ENCODE data around the gene ZNF670. TPM values are rescaled to one million over a fixed set of nuclear protein-coding genes. Genes with fewer than 3 reads are reported as not detected.
"Not testable (repeated sequence)": the region's sequence is repeated elsewhere in the genome, so short reads cannot be mapped to it uniquely, and the experiment has no call there.

The ZNF670 gene
- total RNA-seq, 6 experiments from 2014 or later, result 1.3 to 1.9 (median 1.5) TPM

DNA sequence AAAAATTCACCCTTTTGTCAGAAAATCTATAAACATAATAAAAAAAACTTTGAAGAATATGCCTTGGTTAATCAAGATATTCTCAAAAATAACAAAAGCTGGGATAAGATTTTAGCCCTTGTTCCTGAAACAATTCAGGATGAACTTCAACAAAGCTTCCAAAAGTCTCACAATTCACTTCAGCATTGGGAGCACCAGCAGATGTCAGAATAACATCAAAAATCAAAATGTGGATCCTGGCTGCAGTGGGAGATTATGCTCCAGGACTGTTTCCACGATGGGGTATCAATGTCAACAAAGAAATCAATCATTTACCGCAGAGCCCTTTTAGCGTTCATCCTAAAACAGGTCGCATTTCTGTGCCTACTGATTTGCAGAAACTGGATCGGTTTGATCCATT, 35.2 kb downstream of the ZNF670 start:
- peaks cover 93% of the 10 kb centered on the region for H3K9me3 Mint-ChIP-seq
- no peaks in the 10 kb centered on the region for H3K27me3 Mint-ChIP-seq (ENCODE audit: insufficient read depth)
- H3K36me3 Mint-ChIP-seq (ENCODE audit: low read depth), result peaks cover 73% of the 10 kb centered on the region
- no peak overlapping the region for H3K27ac Mint-ChIP-seq
- H3K4me3 Mint-ChIP-seq, result no peak overlapping the region
- TF ChIP-seq, protein P1, sequence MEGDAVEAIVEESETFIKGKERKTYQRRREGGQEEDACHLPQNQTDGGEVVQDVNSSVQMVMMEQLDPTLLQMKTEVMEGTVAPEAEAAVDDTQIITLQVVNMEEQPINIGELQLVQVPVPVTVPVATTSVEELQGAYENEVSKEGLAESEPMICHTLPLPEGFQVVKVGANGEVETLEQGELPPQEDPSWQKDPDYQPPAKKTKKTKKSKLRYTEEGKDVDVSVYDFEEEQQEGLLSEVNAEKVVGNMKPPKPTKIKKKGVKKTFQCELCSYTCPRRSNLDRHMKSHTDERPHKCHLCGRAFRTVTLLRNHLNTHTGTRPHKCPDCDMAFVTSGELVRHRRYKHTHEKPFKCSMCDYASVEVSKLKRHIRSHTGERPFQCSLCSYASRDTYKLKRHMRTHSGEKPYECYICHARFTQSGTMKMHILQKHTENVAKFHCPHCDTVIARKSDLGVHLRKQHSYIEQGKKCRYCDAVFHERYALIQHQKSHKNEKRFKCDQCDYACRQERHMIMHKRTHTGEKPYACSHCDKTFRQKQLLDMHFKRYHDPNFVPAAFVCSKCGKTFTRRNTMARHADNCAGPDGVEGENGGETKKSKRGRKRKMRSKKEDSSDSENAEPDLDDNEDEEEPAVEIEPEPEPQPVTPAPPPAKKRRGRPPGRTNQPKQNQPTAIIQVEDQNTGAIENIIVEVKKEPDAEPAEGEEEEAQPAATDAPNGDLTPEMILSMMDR (IDR thresholded peaks at IDR 0.05), result no peak
- no peak for DNase-seq
- H3K4me1 Mint-ChIP-seq (ENCODE audit: low read depth), result no peaks in the 10 kb centered on the region

DNA sequence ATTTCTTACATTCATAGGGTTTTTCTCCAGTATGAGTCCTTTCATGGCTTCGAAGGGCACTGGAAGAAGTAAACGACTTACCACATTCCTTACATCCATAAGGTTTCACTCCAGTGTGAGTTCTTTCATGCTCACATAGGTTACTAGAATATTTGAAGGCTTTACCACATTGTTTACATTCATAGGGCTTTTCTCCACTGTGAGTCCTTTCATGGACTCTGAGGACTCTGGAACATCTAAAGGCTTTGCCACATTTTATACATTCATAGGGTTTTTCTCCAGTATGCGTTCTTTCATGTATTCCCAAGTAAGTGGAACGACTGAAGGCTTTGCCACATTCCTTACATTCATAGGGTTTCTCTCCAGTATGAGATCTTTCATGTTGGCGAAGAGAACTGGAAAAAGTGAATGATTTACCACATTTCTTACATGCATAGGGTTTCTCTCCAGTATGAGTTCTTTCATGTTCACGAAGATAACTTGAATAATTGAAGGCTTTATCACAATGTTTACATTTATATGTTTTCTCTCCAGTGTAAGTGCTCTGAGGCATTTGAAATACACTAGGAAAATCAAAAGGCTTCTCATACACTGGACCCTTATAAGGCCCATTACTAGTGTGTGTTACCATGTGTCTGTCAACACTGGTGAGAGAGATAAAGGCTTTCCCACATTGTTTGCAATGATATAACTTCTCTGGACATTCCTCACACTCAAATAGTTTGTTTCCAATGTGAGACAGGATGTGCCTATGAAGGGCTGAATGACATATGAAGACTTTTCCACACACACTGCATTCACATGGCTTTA, 40.9 kb downstream of the ZNF670 start:
- Mint-ChIP-seq H3K9me3 (peaks cover 90% of the 10 kb centered on the region), H3K4me1 (ENCODE audit: low read depth) (no peaks in the 10 kb centered on the region), H3K27me3 (ENCODE audit: insufficient read depth) (no peaks in the 10 kb centered on the region), H3K36me3 (ENCODE audit: low read depth) (peaks cover 80% of the 10 kb centered on the region), H3K27ac (no peak overlapping the region), H3K4me3 (no peak overlapping the region)
- TF ChIP-seq, protein P1 (IDR thresholded peaks at IDR 0.05), result no peak
- DNase-seq, result no peak

DNA sequence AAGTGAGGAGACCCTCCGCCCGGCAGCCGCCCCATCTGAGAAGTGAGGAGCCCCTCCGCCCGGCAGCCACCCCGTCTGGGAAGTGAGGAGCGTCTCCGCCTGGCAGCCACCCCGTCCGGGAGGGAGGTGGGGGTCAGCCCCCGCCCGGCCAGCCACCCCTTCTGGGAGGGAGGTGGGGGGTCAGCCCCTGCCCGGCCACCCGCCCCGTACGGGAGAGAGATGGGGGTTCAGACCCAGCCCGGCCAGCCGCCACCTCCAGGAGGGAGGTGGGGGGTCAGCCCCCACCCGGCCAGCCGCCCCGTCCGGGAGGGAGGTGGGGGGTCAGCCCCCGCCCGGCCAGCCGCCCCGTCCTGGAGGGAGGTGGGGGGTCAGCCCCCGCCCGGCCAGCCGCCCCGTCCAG, 46.3 kb downstream of the ZNF670 start:
- Mint-ChIP-seq H3K9me3 (peaks cover 81% of the 10 kb centered on the region), H3K36me3 (ENCODE audit: low read depth) (peaks cover 49% of the 10 kb centered on the region)
- H3K27me3 Mint-ChIP-seq (ENCODE audit: insufficient read depth); H3K4me3 Mint-ChIP-seq; DNase-seq; H3K4me1 Mint-ChIP-seq (ENCODE audit: low read depth); H3K27ac Mint-ChIP-seq: not testable (repeated sequence)

Other genes starting within 250 kb of the ZNF670 start
- gene AHCTF1, start 146.9 kb downstream of the ZNF670 start, total RNA-seq (2021; fragmentation: NEBNext Ultra II Directional; extraction: Animal tissue kit (Norgen Biotek cat#: 25700)), result 10 to 100 TPM; 28.2 to 32.8 (median 30.6) TPM
- gene ZNF695, start 70.8 kb downstream of the ZNF670 start, total RNA-seq (2021; fragmentation: NEBNext Ultra II Directional; extraction: Animal tissue kit (Norgen Biotek cat#: 25700)), result 1 to 10 TPM in 5 of 6 experiments, under 1 TPM in 1; 0.78 to 3.2 (median 2.6) TPM
- gene ZNF669, start 25.5 kb upstream of the ZNF670 start, total RNA-seq (2021; fragmentation: NEBNext Ultra II Directional; extraction: Animal tissue kit (Norgen Biotek cat#: 25700)), result 1 to 10 TPM; 4.4 to 5.4 (median 4.8) TPM
- 10 to 100 TPM; 10.3 to 17.2 (median 14.0) TPM for gene ZNF124, start 93.2 kb upstream of the ZNF670 start, total RNA-seq (2021; fragmentation: NEBNext Ultra II Directional; extraction: Animal tissue kit (Norgen Biotek cat#: 25700))
- not detected for gene VN1R5, start 177.3 kb upstream of the ZNF670 start, total RNA-seq (2021; fragmentation: NEBNext Ultra II Directional; extraction: Animal tissue kit (Norgen Biotek cat#: 25700))